H1 (cell line): Measurements from ENCODE around the gene PRICKLE3.
"Not testable (repeated sequence)": the region's sequence is repeated elsewhere in the genome, so short reads cannot be mapped to it uniquely, and the experiment has no call there.

ENCODE experiments used
- CHD2 ChIP-seq: IDR thresholded peaks from 2 replicates; pipeline ENCODE4 v1.6.1; 2012; ENCODE audit warnings: low read length, improper control_type of control experiment
- EZH2 ChIP-seq: fragments of 200-600 bp; sonication (generic); IDR thresholded peaks from 2 replicates; pipeline ENCODE4 v1.7.1; 2012; ENCODE audit warnings: low read depth, mild to moderate bottlenecking, moderate library complexity, low read length, inconsistent platforms; ENCODE audit not compliant: severe bottlenecking
- POLR2AphosphoS5 ChIP-seq: IDR thresholded peaks from 2 replicates; pipeline ENCODE4 v1.6.1; 2011; ENCODE audit warnings: low read depth, low read length
- RFX5 ChIP-seq: IDR thresholded peaks from 2 replicates; pipeline ENCODE4 v1.6.1; 2011; ENCODE audit warnings: low read depth, low read length, improper control_type of control experiment, borderline replicate concordance
- SAP30 ChIP-seq: fragments of 300-600 bp; sonication (generic); IDR thresholded peaks from 2 replicates; pipeline ENCODE4 v1.7.1; 2012; ENCODE audit warnings: low read length, moderate library complexity, mild to moderate bottlenecking, inconsistent platforms; ENCODE audit not compliant: insufficient read depth, insufficient replicate concordance
- SP4 ChIP-seq: IDR thresholded peaks from 2 replicates; pipeline ENCODE4 v1.6.1; 2012; ENCODE audit warnings: low read length, inconsistent platforms
- SRF ChIP-seq: IDR thresholded peaks from 2 replicates; pipeline ENCODE4 v1.6.1; 2011; ENCODE audit warnings: mild to moderate bottlenecking, low read depth, low read length, moderate library complexity
- YY1 ChIP-seq: IDR thresholded peaks from 2 replicates; pipeline ENCODE4 v1.6.1; 2011; ENCODE audit warnings: low read depth, mild to moderate bottlenecking, low read length
- TF ChIP-seq, protein P1 (sequence below): IDR thresholded peaks from 2 replicates; pipeline ENCODE4 v1.6.1; 2011; ENCODE audit warnings: low read length, improper control_type of control experiment
- TF ChIP-seq, protein P2 (sequence below), 3 experiments: IDR thresholded peaks; 1 replicate in 2 of 3; 2 replicates in 1 of 3; pipeline versions ENCODE4 v1.5.1 to v1.6.1; 2011; ENCODE audit warnings: low read length in 3 of 3, mild to moderate bottlenecking in 3 of 3, inconsistent platforms in 2 of 3, low read depth in 1 of 3, moderate library complexity in 1 of 3; ENCODE audit not compliant: insufficient read depth in 1 of 3; ENCODE audit errors: control extremely low read depth in 1 of 3

DNA sequence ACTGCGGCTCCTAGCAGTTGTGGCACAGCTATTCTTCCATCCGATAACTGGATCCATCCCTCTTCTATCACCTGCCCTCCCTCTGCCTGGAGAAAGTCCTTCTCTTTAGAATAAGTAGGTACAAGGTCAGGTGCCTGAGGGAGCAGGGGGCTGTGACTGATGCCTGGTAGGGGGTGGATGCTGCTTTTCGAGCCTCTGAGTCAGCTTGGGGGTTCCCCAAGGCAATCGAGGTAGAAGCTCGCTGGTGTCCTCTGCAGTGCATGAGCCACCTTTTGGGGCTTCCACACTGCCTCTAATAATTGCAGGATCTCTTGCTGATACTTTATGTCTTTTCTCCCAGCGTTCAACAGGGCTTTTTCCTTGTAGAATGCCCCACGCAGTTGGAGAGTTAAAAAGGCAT lies 43.0 kb downstream of the PRICKLE3 start:
- TF ChIP-seq EZH2, SRF, SP4, YY1, RFX5, CHD2, POLR2AphosphoS5, SAP30: not testable (repeated sequence)
- TF ChIP-seq, protein P1, sequence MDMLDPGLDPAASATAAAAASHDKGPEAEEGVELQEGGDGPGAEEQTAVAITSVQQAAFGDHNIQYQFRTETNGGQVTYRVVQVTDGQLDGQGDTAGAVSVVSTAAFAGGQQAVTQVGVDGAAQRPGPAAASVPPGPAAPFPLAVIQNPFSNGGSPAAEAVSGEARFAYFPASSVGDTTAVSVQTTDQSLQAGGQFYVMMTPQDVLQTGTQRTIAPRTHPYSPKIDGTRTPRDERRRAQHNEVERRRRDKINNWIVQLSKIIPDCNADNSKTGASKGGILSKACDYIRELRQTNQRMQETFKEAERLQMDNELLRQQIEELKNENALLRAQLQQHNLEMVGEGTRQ: not testable (repeated sequence)
- TF ChIP-seq, protein P2, sequence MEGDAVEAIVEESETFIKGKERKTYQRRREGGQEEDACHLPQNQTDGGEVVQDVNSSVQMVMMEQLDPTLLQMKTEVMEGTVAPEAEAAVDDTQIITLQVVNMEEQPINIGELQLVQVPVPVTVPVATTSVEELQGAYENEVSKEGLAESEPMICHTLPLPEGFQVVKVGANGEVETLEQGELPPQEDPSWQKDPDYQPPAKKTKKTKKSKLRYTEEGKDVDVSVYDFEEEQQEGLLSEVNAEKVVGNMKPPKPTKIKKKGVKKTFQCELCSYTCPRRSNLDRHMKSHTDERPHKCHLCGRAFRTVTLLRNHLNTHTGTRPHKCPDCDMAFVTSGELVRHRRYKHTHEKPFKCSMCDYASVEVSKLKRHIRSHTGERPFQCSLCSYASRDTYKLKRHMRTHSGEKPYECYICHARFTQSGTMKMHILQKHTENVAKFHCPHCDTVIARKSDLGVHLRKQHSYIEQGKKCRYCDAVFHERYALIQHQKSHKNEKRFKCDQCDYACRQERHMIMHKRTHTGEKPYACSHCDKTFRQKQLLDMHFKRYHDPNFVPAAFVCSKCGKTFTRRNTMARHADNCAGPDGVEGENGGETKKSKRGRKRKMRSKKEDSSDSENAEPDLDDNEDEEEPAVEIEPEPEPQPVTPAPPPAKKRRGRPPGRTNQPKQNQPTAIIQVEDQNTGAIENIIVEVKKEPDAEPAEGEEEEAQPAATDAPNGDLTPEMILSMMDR (IDR thresholded peaks at IDR 0.05; ENCODE audit: control extremely low read depth in 1 of 3, insufficient read depth in 1 of 3, low read depth in 1 of 3, low read length in 3 of 3): not testable (repeated sequence)
